ENCODE measurements around the gene HORMAD1. TPM values are rescaled to one million over a fixed set of nuclear protein-coding genes. Genes with fewer than 3 reads are reported as not detected.

HORMAD1 gene
- total RNA-seq, 1 experiment from 2014 or later: not detected

GRCh38 chr1:150764617-150765101, 44.0 kb upstream of the HORMAD1 start:
- TF ChIP-seq CTCF (conservative IDR thresholded peaks at IDR 0.05): no peak
- no peak for TF ChIP-seq EZH2 (IDR thresholded peaks at IDR 0.05; ENCODE audit: low read depth)
- no peaks in the 10 kb centered on the region for H4K20me1 ChIP-seq (ENCODE audit: insufficient read depth)
- no peak overlapping the region for H3K4me2 ChIP-seq
- H3K9me2 ChIP-seq (ENCODE audit: insufficient read depth): no peaks in the 10 kb centered on the region
- CTCF ChIA-PET: no interaction called here
- no peak overlapping the region for H3K4me3 ChIP-seq
- no peaks in the 10 kb centered on the region for H3K9me3 ChIP-seq (ENCODE audit: insufficient read depth, low read depth)
- 0 out of 2 replicates have a peak, but pooled peaks cover 5% of the 10 kb centered on the region for H3F3A ChIP-seq (ENCODE audit: insufficient read depth, low read depth)
- no TSS peak for BruUV-seq (replicated peaks)
- no peaks in the 10 kb centered on the region for H3K36me3 ChIP-seq (ENCODE audit: low read depth)
- intact Hi-C loops (cut with micrococcal nuclease; ENCODE audit: unreplicated experiment): no loop called here
- 0 out of 2 replicates have a peak, but pooled peaks cover 18% of the 10 kb centered on the region for H3K4me1 ChIP-seq (replicated peaks; ENCODE audit: insufficient read depth)
- H3K27me3 ChIP-seq (ENCODE audit: insufficient read depth, low read depth): no peaks in the 10 kb centered on the region
- no peak overlapping the region for H3K27ac ChIP-seq
- DNase-seq: peak in 1 of 2 experiments; percentile 42
- H3K79me2 ChIP-seq (ENCODE audit: low read depth): no peaks in the 10 kb centered on the region
- no peak overlapping the region for H2AFZ ChIP-seq
- POLR2A ChIA-PET (ENCODE audit: unreplicated experiment): no interaction called here

- no peaks in the 10 kb centered on the region for H3K36me3 ChIP-seq (ENCODE audit: low read depth)
Measured at GRCh38 chr1:150763018-150763417, 42.3 kb upstream of the HORMAD1 start.

GRCh38 chr1:150762552-150762951, 41.9 kb upstream of the HORMAD1 start:
- Histone ChIP-seq H3K4me3 (no peak overlapping the region), H3K79me2 (ENCODE audit: low read depth) (no peaks in the 10 kb centered on the region), H3K4me2 (no peak overlapping the region), H3K9me2 (ENCODE audit: insufficient read depth) (no peaks in the 10 kb centered on the region), H3K27me3 (ENCODE audit: insufficient read depth, low read depth) (no peaks in the 10 kb centered on the region), H2AFZ (no peak overlapping the region), H3K9me3 (ENCODE audit: insufficient read depth, low read depth) (no peaks in the 10 kb centered on the region), H3K36me3 (ENCODE audit: low read depth) (no peaks in the 10 kb centered on the region), H3K27ac (no peak overlapping the region), H4K20me1 (ENCODE audit: insufficient read depth) (no peaks in the 10 kb centered on the region), H3F3A (ENCODE audit: insufficient read depth, low read depth) (0 out of 2 replicates have a peak, but pooled peaks cover 5% of the 10 kb centered on the region), H3K4me1 (replicated peaks; ENCODE audit: insufficient read depth) (0 out of 2 replicates have a peak, but pooled peaks cover 18% of the 10 kb centered on the region)
- BruUV-seq (replicated peaks): no TSS peak
- no peak for DNase-seq
- ChIA-PET CTCF (no interaction called here), POLR2A (ENCODE audit: unreplicated experiment) (no interaction called here)
- TF ChIP-seq EZH2 (IDR thresholded peaks at IDR 0.05; ENCODE audit: low read depth) (no peak), CTCF (conservative IDR thresholded peaks at IDR 0.05) (no peak)
- intact Hi-C loops (cut with micrococcal nuclease; ENCODE audit: unreplicated experiment): no loop called here

More at GRCh38 chr1:150763018-150763417, 42.3 kb upstream of the HORMAD1 start:
- H3K79me2 ChIP-seq (ENCODE audit: low read depth): no peaks in the 10 kb centered on the region
- no peak for DNase-seq
- ChIA-PET POLR2A (ENCODE audit: unreplicated experiment) (interaction anchor here (0.6 kb wide), 1 partner anchor 14 kb away, joined by 3 read pairs; no protein-coding TSS in a partner anchor), CTCF (no interaction called here)
- no peak overlapping the region for H3K4me2 ChIP-seq
- H3K27me3 ChIP-seq (ENCODE audit: insufficient read depth, low read depth): no peaks in the 10 kb centered on the region
- H2AFZ ChIP-seq: no peak overlapping the region
- H3K27ac ChIP-seq: no peak overlapping the region
- no peaks in the 10 kb centered on the region for H3K9me3 ChIP-seq (ENCODE audit: insufficient read depth, low read depth)
- no peaks in the 10 kb centered on the region for H4K20me1 ChIP-seq (ENCODE audit: insufficient read depth)
- H3F3A ChIP-seq (ENCODE audit: insufficient read depth, low read depth): 0 out of 2 replicates have a peak, but pooled peaks cover 5% of the 10 kb centered on the region
- H3K4me3 ChIP-seq: no peak overlapping the region
- BruUV-seq (replicated peaks): no TSS peak
- 0 out of 2 replicates have a peak, but pooled peaks cover 18% of the 10 kb centered on the region for H3K4me1 ChIP-seq (replicated peaks; ENCODE audit: insufficient read depth)
- intact Hi-C loops (cut with micrococcal nuclease; ENCODE audit: unreplicated experiment): no loop called here
- no peak for TF ChIP-seq EZH2 (IDR thresholded peaks at IDR 0.05; ENCODE audit: low read depth)
- TF ChIP-seq CTCF (conservative IDR thresholded peaks at IDR 0.05): no peak
- H3K9me2 ChIP-seq (ENCODE audit: insufficient read depth): no peaks in the 10 kb centered on the region

All from PC-9 (cell line).